GM12878 (cell line): Measurements from ENCODE around the gene TK1. TPM values are rescaled to one million over a fixed set of nuclear protein-coding genes. Genes with fewer than 3 reads are reported as not detected.

ENCODE experiments used
- ATAC-seq: fragments of 200-7000 bp; cut with Tn5 transposase; 3 replicates; pipeline ENCODE4 v1.9.1; 2020; ENCODE audit warnings: mild to moderate bottlenecking, moderate library complexity
- BruUV-seq: library from RNA; stranded (reverse); fragments of 400-500 nt; replicated peaks from 2 replicates; lab custom pipeline; 2021; lab: Mats Ljungman, UMichigan
- CTCF ChIA-PET: fragments of 300-600 bp; sonication (Branson Sonifier 250); formaldehyde crosslinking; extraction: SDS; loops from one replicate; lab custom pipeline; 2021; ENCODE audit warnings: inconsistent platforms; lab: Yijun Ruan, JAX
- POLR2A ChIA-PET: fragments of 350-600 bp; formaldehyde crosslinking; extraction: SDS; loops from one replicate; lab custom pipeline; 2021; ENCODE audit warnings: inconsistent platforms; lab: Charles Lee
- RAD21 ChIA-PET: fragments of 300-600 bp; sonication (Branson Sonifier 250); formaldehyde crosslinking; loops from one replicate; lab custom pipeline; 2023; ENCODE audit warnings: antibody characterized with exemption; ENCODE audit not compliant: unreplicated experiment; lab: Charles Lee
- SMC1A ChIA-PET: fragments of 300-600 bp; sonication (Branson Sonifier 250); formaldehyde crosslinking; loops from one replicate; lab custom pipeline; 2023; ENCODE audit not compliant: unreplicated experiment, uncharacterized antibody; lab: Charles Lee
- DNase-seq: peaks from one replicate; pipeline ENCODE4 v3.0.0-alpha.2; 2011; ENCODE audit warnings: low read depth, low spot score
- FAIRE-seq: peaks from 3 replicates; lab custom pipeline; 2011; peaks lifted over from hg19 to GRCh38; lab: Jason Lieb, UNC
- H2AFZ ChIP-seq: 2 replicates; pipeline ENCODE4 v1.6.0; 2011; ENCODE audit warnings: low read depth, low read length, control low read depth; ENCODE audit not compliant: control insufficient read depth
- H3K27ac ChIP-seq: 2 replicates; pipeline ENCODE4 v1.5.1; 2011; ENCODE audit warnings: control low read depth; ENCODE audit not compliant: control insufficient read depth, insufficient read depth
- H3K27me3 ChIP-seq, 2 experiments: replicated peaks in 1 of 2; 2 replicates each; pipeline versions ENCODE4 v1.6.0 to v1.6.1; 2011; ENCODE audit warnings: low read length in 1 of 2; ENCODE audit not compliant: control insufficient read depth in 2 of 2, insufficient read depth in 2 of 2
- H3K36me3 ChIP-seq, 2 experiments: 2 replicates each; pipeline ENCODE4 v1.5.1; 2011; ENCODE audit warnings: low read length in 1 of 2; ENCODE audit not compliant: control insufficient read depth in 2 of 2, insufficient read depth in 2 of 2
- H3K4me1 ChIP-seq: 2 replicates; pipeline ENCODE4 v1.6.1; 2011; ENCODE audit warnings: mild to moderate bottlenecking, low read length, moderate library complexity, mixed read lengths; ENCODE audit not compliant: control insufficient read depth, insufficient read depth
- H3K4me2 ChIP-seq: 2 replicates; pipeline ENCODE4 v1.6.0; 2011; ENCODE audit warnings: control low read depth; ENCODE audit not compliant: control insufficient read depth, insufficient read depth
- H3K4me3 ChIP-seq: fragments of 200-600 bp; sonication (generic); 2 replicates; pipeline ENCODE4 v1.5.1; 2016
- H3K79me2 ChIP-seq: 2 replicates; pipeline ENCODE4 v1.6.0; 2011; ENCODE audit warnings: low read length; ENCODE audit not compliant: control insufficient read depth, insufficient read depth
- H3K9ac ChIP-seq: 2 replicates; pipeline ENCODE4 v1.8.0; 2011; ENCODE audit warnings: low read length, control low read depth, mixed read lengths; ENCODE audit not compliant: control insufficient read depth, insufficient read depth
- H3K9me3 ChIP-seq: replicated peaks from 3 replicates; pipeline ENCODE4 v1.5.1; 2011; ENCODE audit warnings: mild to moderate bottlenecking, low read length; ENCODE audit not compliant: control insufficient read depth, insufficient read depth
- H4K20me1 ChIP-seq: 2 replicates; pipeline ENCODE4 v1.6.0; 2011; ENCODE audit not compliant: control insufficient read depth, insufficient read depth
- BACH1 ChIP-seq: fragments of 450-650 bp; IDR thresholded peaks from 2 replicates; pipeline ENCODE4 v1.6.1; 2017; ENCODE audit warnings: mild to moderate bottlenecking, borderline replicate concordance
- BMI1 ChIP-seq: fragments of 450-650 bp; IDR thresholded peaks from 2 replicates; pipeline ENCODE4 v1.6.1; 2016; ENCODE audit warnings: mild to moderate bottlenecking, moderate library complexity, borderline replicate concordance
- BRCA1 ChIP-seq: IDR thresholded peaks from 2 replicates; pipeline ENCODE4 v1.6.1; 2011; ENCODE audit warnings: low read depth, low read length, improper control_type of control experiment
- IKZF2 ChIP-seq, 2 experiments: fragments of 450-650 bp; IDR thresholded peaks; 2 replicates each; pipeline ENCODE4 v1.6.1; 2017; ENCODE audit warnings: mild to moderate bottlenecking in 2 of 2, moderate library complexity in 2 of 2
- NR2F1 ChIP-seq: fragments of 450-650 bp; conservative IDR thresholded peaks from 2 replicates; pipeline ENCODE4 v1.6.1; 2017; ENCODE audit warnings: mild to moderate bottlenecking
- PBX3 ChIP-seq: IDR thresholded peaks from 2 replicates; pipeline ENCODE4 v1.6.1; 2011; ENCODE audit warnings: mild to moderate bottlenecking, low read depth, low read length, moderate library complexity; ENCODE audit not compliant: insufficient replicate concordance
- RUNX3 ChIP-seq: IDR thresholded peaks from 2 replicates; pipeline ENCODE4 v1.6.1; 2012; ENCODE audit warnings: low read length, inconsistent platforms
- SREBF2 ChIP-seq: IDR thresholded peaks from 2 replicates; pipeline ENCODE4 v1.6.1; 2012; ENCODE audit warnings: mild to moderate bottlenecking, low read length
- TBL1XR1 ChIP-seq: IDR thresholded peaks from 2 replicates; pipeline ENCODE4 v1.6.1; 2012; ENCODE audit warnings: low read depth, low read length, improper control_type of control experiment
- WGBS: methylation state at CpG from one replicate; pipeline ENCODE4 v1.1.6; 2016; ENCODE audit warnings: low lambda C conversion rate; ENCODE audit not compliant: insufficient replicate concordance, insufficient coverage; ENCODE audit errors: missing lambda C conversion rate; 5-methylcytosine and 5-hydroxymethylcytosine counted together
- in situ Hi-C: fragments of 300-500 bp; cut with MboI; formaldehyde crosslinking; loops from 9 replicates; pipeline ENCODE4 v1.14.3; 2018; ENCODE audit warnings: mixed read lengths
- intact Hi-C: fragments of 100-400 bp; cut with micrococcal nuclease; formaldehyde crosslinking; loops from one replicate; pipeline ENCODE4 v1.14.2; 2022; ENCODE audit not compliant: unreplicated experiment
- polyA plus RNA-seq, 11 experiments: library from polyadenylated mRNA; depleted of rRNA in 4 of 11; unstranded in 6 of 11; stranded (reverse) in 5 of 11; fragments of >200 nt; fragmentation: Nextera tagmentation in 4 of 11; fragmentation: Illumina TruSeq in 1 of 11; extraction: Ambion mirVana in 4 of 11; extraction: Trizol in 1 of 11; gene quantifications; 1 replicate in 1 of 11; 2 replicates in 10 of 11; pipeline versions ENCODE4 v1.2.1 to v1.2.3, GENCODE V29; 2011 to 2016; ENCODE audit warnings: inconsistent platforms in 2 of 11, missing spikeins in 2 of 11, low read depth in 1 of 11
- total RNA-seq, 4 experiments: library from RNA; depleted of rRNA in 3 of 4; stranded (reverse); fragments of >200 nt in 3 of 4; fragmentation: Illumina TruSeq in 1 of 4; extraction: Trizol in 1 of 4; gene quantifications; 2 replicates each; pipeline versions ENCODE4 v1.2.1 to v1.2.3, GENCODE V29; 2013 to 2021

Gene TK1
- total and polyA plus RNA-seq, 10 of the 15 experiments (the other 5 are each of a cell fraction or from before 2014, with no cell fraction given), result 4.6 to 175 (median 77.9) TPM

GRCh38 chr17:78180083-78180482 lies 6.8 kb downstream of the TK1 start:
- intact Hi-C loops (no loop called here), in situ Hi-C loops (no loop called here)
- Histone ChIP-seq H3K9ac (no peak overlapping the region), H4K20me1 (no peaks in the 10 kb centered on the region), H3K9me3 (no peaks in the 10 kb centered on the region), H3K36me3 (peaks cover 10 to 11% of the 10 kb centered on the region in 2 experiments; a peak in 3 of 4 replicates), H3K79me2 (peaks cover 2% of the 10 kb centered on the region; the same call in 1 of the 2 replicates), H3K27me3 (no peaks in the 10 kb centered on the region), H3K4me2 (peak overlapping the region; percentile 7; the same call in 1 of the 2 replicates), H2AFZ (no peak overlapping the region), H3K4me3 (no peak overlapping the region), H3K4me1 (peaks cover 30% of the 10 kb centered on the region), H3K27ac (no peak overlapping the region)
- ATAC-seq, result no peak
- ChIA-PET CTCF (interaction anchor here (1.0 to 1.3 kb wide), 2 partner anchors 60 to 95 kb away, joined by 3 to 4 read pairs; no protein-coding TSS in a partner anchor), RAD21 (interaction anchor here (1.0 to 1.7 kb wide), 3 partner anchors 8 to 160 kb away, joined by 3 to 4 read pairs (median 3); no protein-coding TSS in a partner anchor), SMC1A (interaction anchor here (1.0 to 1.5 kb wide), 2 partner anchors 25 to 33 kb away, joined by 3 to 4 read pairs; no protein-coding TSS in a partner anchor), POLR2A (interaction anchor here (1.3 kb wide), 1 partner anchor 54 kb away, joined by 4 read pairs; no protein-coding TSS in a partner anchor)
- no peak for FAIRE-seq
- WGBS, result 86% methylated on average over 13 of the region's 14 CpGs
- no TSS peak for BruUV-seq
- no peak for DNase-seq
- TF ChIP-seq BMI1 (no peak), TBL1XR1 (no peak), NR2F1 (peak; percentile 66; the same call in 1 of the 2 replicates), BACH1 (no peak), IKZF2 (IDR thresholded peaks at IDR 0.05) (0 out of 4 replicates have a peak, but pooled peaks of 1 of the 2 experiments have one; percentile 11), BRCA1 (no peak), RUNX3 (no peak), SREBF2 (no peak), PBX3 (no peak)
